Activated CD4-positive, alpha-beta T cell treated with anti-CD3 and anti-CD28 coated beads, Interleukin-2, Interleukin-6, amounts not matched to agents 100 ng/mL and 50 ng/mL, durations not matched to agents 16 hours and 8 hours (primary cell): ENCODE measurements around the gene RAB40B.

Experiments used
- DNase-seq: peaks from one replicate; pipeline ENCODE4 v3.0.0-alpha.2; 2020

The RAB40B gene

DNA sequence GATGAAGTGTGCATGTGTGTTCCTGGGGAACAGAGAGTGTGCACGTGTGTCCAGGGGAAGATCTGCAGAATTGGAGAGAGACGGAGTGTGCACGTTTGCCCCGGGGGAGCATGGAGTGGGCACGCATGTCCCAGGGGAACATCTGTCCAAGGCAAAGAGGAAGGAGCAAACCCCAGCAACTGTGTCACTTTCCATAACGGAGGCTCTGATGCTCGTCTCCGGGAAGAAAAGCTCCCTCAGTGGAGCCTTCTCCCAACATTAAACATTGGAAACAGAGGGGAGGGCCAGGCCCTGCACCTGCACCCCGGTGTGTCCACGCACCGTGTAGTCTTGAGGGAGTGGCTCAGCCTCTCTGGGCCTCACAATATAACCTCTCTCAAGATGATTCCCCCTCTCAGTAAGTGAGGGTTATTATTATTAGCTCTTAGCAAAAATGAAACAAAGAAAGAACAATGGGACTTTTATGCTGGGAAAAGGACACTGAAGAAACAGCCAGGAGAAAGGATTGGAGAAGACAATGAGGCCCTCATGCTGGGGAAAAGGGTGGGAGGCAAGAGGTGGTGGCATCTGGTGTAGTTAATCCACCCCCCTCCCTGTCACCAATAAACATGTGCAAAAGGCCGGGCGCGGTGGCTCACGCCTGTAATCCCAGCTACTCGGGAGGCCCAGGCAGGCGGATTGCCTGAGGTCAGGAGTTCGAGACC, 7.6 kb downstream of the RAB40B start:
- DNase-seq = no peak

DNA sequence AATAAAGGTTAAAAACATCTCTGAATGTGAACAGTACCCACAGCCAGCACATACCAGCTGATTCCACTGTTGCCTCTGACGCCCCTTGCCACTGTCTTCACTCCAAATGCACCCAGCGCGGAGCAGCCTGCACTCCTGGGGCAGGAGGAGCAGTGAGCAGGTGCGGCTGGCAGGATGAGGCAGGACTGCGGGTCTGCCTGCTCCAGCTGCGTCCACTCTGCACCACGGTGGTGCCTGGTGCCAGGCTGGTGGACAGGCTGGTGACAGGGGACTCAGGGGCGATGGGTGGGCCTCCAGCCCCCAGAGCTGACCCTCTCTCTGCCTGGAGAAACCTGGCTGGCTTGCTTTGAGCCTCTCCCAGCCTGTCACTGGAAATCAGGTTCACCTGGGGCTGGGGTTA, 9.4 kb downstream of the RAB40B start:
- no peak for DNase-seq

DNA sequence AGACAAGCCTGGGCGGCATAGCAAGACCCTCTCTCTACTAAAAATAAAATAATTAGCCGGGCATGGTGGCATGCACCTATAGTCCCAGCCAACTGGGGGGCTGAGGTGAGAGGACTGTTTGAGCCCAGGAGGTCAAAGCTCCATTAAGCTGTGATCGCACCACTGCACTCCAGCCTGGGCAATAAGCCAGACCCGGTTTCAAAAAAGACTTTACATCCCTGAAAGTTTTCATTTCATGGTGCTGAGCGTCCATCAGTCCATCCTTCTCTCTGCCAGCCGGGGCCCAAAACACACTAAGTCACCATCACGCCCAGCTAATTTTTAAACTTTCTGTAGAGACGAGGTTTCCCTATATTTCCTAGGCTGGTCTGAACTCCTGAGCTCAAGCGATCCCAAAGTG, 10.6 kb downstream of the RAB40B start:
- DNase-seq = no peak

DNA sequence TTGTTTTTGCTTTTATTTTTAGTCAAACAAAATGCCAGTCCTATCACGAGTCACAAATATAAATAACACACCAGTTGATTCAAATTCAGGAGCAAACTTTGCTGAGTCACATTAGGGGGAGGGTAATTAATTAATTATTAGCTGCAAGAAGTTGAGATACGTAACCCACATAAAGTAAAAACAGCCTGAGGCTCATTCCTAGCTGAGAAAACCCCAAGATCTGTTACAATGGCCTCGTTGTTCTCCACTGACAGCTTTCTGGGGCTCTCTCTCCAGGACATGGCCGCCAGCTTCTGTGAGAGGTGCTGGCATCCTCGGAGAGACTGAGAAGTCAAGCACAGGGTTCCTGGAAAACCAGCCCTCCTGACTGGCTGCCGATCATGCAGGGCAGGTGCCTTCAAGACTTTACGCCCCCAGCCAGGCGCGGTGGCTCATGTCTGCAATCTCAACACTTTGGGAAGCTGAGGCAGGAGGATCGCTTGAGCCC, 11.1 kb downstream of the RAB40B start:
- no peak for DNase-seq

DNA sequence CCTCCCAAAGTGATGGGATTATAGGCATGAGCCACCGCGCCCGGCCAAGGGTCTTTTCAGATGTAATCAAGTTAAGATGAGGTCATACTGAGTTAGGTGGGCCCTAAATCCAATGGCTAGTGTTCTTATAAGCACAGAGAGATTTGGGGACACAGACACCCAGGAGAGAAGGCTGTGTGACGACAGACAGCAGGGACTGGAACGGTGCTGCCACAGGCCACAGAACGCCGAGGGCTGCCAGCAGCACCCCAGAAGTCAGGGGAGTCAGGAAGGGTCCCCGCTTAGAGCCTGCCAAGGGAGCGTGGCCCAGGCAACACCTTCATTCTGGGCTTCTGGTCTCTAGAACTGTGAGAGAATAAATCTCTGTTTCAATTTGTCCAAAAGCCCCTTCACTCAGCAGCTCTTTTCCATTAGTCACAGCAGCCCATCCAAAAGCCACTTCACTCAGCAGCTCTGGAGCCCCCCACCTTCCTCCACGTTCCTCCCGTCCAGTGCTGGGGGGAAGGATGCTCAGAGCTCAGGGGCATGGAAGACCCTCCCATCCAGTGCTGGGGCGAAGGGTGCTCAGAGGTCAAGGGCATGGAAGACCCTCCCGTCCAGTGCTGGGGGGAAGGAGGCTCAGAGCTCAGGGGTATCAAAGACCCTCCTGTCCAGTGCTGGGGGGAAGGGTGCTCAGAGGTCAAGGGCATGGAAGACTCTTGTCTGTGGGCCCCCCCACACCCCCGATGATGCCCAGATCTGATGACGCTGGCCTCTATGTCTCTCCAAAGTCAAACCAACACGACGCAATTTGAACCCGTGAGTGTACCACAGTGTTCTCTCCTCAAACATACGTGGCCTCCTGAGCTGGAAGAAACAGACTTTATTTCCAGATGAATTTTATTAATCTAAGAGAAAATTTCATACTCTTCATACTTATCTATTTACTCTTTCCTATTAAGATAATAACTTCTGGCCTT, 11.9 kb downstream of the RAB40B start:
- DNase-seq = no peak

DNA sequence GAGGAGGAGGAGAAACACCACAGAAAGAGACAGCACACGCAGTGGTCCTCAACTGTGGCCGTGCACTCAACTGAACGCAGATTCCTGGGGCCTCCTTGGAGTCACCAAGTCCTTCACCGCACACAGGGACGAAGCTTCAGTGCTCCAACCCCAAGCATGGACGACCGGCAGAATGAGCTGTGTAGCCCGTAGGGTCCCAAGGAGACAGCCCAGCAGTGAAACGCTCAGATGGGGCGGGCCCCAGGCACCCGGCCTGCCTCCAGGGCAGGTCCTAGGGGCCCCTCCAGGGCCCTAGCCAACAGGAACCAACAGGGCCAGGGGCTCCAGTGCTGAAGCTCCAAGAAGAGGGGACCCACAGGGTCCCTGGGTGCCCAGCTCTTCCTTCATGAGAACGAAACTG, 13.2 kb downstream of the RAB40B start:
- DNase-seq = no peak

DNA sequence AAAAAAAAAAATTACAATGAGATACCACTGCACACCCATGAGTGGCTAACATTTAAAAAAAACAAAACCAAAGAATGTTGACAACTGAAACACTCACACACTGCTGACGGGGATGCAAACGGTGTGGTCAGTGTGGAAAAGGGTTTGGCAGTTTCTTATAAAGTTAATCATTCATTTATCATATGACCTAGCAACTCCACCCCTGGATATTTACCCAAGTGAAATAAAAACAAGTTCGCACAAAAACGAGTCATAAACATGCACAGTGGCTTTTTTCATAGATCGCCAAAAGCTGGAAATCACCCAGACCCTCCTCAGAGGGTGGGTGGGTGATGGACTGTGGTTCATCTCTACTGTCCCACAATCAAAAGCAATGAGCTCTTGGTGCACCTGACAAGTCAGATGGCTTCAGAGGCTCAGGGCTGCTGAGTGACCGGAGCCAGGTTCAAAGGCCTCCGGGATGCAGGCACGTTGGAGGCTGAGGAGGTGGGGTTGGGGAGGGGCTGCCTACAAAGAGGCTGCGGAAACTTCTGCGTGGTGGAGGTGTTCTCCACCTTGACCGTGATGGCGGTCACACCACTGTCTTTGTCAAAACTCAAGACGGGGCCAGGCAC, 14.2 kb downstream of the RAB40B start:
- DNase-seq = no peak

DNA sequence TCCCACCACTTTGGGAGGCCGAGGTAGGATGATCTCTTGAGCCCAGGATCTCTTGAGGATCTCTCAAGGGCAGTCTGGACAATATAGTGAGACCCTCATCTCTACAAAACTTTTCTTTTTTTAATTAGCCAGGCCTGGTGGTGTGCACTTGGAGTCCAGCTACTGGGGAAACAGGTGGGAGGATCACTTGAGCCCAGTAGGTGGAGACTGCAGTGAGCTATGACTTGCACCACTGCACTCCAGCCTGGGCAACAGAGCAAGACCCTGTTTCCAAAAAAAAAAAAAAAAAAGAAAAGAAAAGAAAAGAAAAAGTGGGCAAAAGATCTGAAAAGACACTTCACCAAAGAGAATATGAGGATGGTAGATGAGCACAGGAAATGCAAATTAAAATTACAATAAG, 15.0 kb downstream of the RAB40B start:
- no peak for DNase-seq

DNA sequence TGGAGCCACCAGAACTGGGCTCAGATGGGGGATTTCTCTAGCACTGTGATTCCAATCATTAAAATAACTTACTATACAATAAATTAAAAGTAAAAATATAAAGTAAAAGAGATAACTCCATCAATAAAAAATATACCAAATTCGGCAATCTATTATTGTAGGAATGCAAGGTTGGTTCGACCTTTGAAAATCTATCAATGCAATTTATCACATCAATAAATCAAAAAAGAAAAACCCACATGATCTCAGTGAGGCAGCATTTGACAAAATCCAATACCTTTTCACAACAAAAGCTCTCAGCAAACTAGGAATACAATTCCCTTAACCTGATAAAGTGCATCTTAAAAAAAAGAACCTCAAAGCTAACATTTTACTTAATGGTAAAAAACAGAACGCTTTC, 17.0 kb downstream of the RAB40B start:
- DNase-seq = no peak

DNA sequence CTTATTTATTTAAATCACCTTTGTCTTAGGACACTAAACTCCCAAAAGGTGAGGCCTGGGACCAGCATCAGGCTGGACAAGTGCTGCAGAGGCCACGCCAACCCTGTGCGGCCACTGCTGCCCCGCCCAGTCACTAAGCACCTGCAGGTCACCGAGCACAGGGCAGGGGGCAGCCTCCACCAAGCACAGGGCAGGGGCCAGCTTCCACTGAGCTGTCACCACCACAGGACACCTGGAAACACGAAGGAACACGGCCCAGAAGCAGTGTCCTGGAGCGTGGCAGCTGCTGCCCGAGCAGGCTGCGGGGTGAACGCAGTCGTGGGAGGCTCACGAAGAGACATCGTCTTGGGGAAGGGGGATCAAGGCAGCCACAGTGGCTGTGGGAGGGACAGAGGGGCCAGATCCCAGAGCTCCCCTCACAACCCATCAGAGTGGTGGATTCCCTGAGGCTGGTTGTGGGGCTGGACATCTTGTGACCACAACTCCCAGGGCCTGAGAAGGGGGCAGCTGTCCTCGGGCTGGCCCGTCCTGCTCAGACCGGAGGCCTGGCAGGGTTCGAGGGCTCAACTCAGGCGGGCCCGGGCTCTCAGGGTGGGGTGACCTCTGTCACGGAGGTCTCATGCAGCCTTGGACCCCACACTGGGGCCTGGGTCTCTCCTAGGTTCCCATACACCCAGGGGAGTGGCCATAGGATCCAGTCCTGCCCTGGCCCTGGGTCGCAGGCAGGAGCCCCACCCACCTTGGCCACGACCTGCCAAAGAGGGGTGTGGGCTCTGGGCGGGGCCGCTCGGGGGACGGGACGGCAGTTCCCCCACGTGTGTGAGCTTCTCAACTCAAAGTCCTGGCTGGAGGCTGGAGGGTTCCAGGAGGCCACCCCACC, 18.7 kb downstream of the RAB40B start:
- DNase-seq = no peak

DNA sequence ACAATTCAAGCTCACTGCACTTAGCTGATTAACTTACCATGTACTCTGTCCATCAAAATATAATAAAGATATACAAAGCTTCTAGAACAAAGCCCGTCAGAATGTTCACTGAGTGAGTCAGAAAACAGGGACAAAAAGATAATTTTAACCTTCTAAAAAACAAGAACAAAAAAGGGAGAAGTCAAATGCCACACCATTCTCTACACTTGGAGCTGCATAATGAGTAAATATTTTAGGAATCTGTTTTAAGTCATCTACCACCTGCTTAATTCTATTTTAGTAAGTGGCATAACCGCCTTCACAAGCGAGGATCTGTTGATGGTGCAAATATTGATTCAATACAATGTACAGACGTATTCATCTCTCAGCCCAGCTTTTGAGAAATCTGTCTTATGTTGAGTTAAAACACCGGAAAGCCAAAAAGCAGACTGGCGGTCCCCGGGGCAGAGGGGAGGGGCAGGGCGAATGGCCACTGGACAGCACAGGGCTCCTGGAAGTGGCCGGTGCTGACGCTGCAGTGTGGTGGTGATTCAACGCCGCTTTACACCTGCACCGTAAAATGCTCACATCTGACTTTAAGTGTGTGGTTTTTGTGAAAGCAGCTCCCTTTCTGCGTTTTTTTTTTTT, 20.1 kb downstream of the RAB40B start:
- no peak for DNase-seq

DNA sequence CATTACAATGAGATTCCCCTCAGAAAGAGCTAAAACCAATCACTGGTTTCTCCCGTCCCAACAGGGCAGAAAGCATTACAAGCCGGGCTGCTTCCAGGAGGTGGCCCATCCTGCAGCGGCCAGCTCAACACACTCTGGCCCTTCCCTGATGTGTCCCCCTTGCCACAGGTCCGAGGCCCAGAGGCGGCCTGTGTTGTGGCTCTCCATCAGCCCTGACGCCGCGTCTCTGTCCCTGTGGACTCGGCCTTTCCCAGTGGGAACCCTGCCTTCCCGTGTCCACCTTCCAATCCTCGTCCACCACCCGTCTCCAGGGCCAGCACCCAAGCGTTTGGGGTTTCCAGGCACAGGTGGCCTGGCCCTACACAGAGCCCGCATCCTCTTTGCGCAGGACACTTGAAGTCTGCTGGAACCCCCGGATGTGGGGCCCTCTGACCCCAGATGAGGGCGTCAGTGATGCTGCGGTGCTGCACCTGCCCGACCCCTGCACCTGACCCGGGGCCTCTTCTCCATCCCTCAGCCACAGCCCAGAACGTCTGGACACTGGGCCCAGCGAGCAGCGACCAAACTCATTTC, 21.1 kb downstream of the RAB40B start:
- DNase-seq = no peak

DNA sequence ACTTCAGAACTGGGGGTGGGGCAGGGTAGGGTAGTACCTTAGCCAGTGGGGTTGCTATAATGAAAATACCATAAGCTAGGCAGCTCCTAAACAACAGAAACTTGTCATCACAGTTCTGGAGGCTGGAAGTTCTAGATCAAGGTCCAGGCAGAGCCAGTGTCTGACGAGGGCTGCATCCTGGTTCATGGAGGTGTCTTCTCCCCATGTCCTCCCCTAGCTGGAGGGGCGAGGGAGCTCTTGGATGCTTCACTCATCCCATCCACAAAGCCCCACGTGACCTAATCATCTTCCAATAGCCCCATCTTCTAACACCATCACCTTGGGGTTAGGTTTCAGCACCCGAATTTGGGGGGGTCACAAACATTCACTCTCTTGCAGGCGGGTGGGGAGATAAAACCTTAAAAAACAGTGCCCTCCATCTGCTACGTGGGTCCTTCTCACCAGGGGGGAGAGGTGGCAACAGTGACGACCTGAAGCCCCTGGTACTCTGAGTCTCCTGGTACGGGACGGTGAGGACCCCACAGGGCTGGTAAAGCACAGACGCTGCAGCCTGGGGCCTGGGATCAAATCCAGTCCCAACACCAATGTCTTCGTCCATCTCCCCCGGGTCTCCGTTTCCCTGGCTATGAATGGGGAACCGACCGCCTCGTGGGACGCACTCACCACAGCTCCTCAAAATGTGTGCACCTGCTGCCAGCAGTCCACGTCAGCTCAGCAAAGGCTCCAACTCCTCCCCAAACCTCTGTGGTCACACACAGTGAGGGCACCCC, 22.8 kb downstream of the RAB40B start:
- DNase-seq = no peak

DNA sequence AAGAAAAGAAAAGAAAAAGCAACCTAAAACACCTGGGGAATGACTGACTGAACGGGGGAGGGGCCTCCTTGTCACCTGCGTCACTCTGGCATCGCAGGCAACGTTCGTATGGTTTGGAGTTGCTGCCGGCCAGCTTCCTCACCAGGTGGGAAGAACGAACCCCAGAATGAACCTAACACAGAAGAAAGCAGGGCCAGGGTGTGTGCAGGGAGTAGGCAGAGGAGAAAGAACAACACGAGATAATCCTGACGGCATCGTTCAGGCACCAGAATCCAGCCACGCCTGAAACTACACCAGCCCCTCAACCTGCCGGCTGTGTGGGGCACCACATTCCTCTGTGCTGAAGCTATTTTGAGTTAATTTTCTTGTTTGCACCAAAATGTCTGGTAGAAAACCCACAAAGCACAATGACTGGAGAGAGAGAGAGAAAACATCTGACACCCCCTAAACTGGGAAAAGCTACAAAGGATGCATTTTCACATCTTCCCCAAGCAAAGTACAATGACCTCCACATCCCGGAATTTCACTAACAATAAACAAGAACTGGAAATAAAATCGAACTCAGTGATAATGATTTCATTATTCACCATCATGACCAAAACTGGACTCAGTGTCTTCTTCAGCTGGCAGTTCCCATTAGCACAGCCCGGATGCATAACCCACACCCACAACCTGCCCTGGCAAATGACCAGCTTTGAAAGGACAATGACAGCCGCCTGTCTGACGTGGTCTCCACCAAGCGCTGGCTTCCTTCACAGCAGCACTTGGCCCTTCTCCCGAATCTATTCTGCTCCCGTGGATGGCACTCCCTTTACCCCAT, 23.6 kb downstream of the RAB40B start:
- DNase-seq = no peak

DNA sequence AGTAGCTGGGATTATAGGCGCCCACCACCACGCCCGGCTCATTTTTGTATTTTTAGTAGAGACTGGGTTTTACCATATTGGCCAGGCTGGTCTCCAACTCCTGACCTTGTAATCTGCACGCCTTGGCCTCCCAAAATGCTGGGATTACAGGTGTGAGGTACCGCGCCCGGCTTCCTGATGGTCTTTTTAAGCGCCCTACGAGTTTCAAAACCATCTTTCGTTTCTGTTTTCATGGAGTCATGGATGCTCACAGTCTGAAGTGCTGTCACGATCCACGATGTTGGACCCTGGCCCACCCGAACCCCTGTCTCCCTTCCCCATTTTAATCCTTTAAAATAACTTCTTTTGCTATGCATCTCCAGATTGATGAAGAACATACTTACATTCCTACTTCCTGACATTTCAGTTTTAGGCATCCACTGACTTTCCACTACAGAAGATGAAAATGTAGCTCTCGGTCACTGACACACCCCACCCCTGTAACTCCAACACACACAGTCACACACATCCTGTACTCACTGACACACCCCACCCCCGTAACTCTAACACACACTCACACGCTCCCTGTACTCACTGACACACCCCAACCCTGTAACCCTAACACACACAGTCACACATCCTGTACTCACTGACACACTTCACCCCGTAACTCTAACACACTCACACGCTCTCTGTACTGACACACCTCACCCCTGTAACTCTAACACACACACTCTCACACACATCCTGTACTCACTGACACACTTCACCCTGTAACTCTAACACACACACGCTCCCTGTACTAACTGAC, 27.6 kb downstream of the RAB40B start:
- no peak for DNase-seq

DNA sequence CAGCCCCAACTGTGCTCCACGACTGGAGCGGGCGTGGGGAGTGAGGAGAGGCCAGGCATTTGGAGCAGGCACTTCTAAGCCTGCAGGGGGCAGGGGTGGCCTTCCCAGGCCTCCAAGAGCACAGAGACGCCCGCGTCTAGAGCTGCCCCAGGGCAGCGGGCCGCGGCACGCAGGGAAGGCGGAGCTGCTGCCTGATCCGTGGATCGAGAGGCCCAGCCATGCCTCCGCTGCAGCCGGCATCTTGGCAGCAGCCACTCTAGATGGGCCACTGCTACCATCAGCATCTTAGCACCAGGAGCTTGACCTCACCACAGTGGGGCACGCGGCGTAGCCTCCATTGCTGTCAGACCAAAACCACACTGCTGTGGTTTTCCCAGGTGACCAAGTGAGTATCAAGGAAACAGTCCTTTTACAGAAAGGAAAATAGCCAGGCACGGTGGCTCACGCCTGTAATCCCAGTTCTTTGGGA, 29.8 kb downstream of the RAB40B start:
- DNase-seq = peak; percentile 46

DNA sequence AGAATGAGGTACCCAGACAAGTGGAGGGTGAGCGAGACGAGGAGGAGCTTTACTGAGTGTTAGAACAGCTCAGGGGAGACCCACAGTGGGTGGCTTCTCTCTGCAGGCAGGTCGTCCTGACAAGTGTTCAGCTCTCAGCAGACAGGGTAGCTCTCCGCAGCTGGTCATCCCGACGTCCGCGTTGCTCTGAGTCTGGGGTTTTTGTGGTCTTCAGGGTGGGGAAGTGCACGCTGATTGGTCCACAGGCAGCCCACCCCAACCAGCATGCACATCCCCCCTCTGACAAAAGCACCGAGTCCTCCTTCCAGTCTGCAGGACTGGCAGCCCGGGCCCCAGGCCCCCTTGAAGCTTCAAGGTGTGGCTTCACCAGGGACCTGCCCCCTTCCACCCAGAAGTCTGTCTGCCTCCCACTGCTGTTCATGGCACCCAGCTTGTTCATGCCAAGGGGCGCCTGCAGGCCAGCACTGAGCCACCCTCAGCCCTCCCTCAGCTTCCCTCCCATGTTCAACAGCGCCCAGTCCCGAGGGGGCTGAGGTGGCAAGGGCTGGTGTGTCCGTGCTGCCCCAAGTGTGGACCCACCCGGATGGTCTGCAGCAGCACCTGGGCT, 30.4 kb downstream of the RAB40B start:
- no peak for DNase-seq

DNA sequence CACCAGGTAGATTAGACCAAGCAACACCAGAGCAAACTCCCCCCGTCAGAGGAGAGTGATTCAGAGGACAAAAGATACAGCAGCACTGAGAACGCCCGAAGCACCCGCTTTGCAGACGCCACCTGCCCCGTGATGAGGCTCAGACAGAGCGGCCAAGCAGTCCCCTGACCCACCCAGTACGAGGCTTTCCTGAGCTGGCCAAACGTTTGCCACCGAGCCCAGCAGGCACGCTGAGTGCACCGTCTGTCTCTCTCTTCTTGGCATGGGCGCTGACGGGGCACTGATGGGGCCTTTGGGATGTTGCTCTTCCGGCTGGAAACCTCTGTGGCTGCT, 30.9 kb downstream of the RAB40B start:
- DNase-seq = no peak
